HEK293 (cell line): ENCODE measurements around the gene TMEM185A.

Source experiments
- CTCF ChIA-PET: fragments of 350-600 bp; formaldehyde crosslinking; extraction: SDS; loops from one replicate; lab custom pipeline; 2021; ENCODE audit warnings: antibody characterized with exemption; lab: Yijun Ruan, JAX
- POLR2A ChIA-PET: fragments of 300-600 bp; formaldehyde crosslinking; extraction: SDS; loops from one replicate; lab custom pipeline; 2020; ENCODE audit warnings: antibody characterized with exemption, inconsistent platforms; lab: Yijun Ruan, JAX
- H3K27ac ChIP-seq: fragments of 200-500 bp; sonication (Bioruptor generic); 2 replicates; pipeline ENCODE4 v1.5.1; 2014; ENCODE audit warnings: low read depth, low read length, control low read depth, inconsistent platforms; ENCODE audit errors: extremely low read depth
- H3K36me3 ChIP-seq, 2 experiments: fragments of 200-500 bp in 1 of 2; sonication (Bioruptor generic) in 1 of 2; 1 replicate in 1 of 2; 2 replicates in 1 of 2; pipeline ENCODE4 v1.5.1; 2014 to 2017; ENCODE audit warnings: inconsistent platforms in 2 of 2, low read length in 2 of 2; ENCODE audit not compliant: control insufficient read depth in 2 of 2, insufficient read depth in 1 of 2
- H3K4me1 ChIP-seq: fragments of 200-500 bp; sonication (Bioruptor generic); 2 replicates; pipeline ENCODE4 v1.5.1; 2014; ENCODE audit warnings: mild to moderate bottlenecking, low read length, inconsistent platforms; ENCODE audit not compliant: control insufficient read depth, insufficient read depth
- H3K4me3 ChIP-seq: 2 replicates; pipeline ENCODE4 v1.5.1; 2011; ENCODE audit warnings: low read depth, mild to moderate bottlenecking, control low read depth, low read length, moderate library complexity
- H3K9me3 ChIP-seq: fragments of 200-500 bp; sonication (Bioruptor generic); 2 replicates; pipeline ENCODE4 v1.5.1; 2014; ENCODE audit warnings: low read depth, low read length, inconsistent platforms; ENCODE audit not compliant: control insufficient read depth, insufficient read depth
- GLI4 ChIP-seq: fragments of 450-650 bp; formaldehyde crosslinking; IDR thresholded peaks from 2 replicates; pipeline ENCODE4 v1.5.1; 2016; ENCODE audit warnings: missing biosample characterization, missing genetic modification characterization
- KLF8 ChIP-seq: fragments of 450-650 bp; formaldehyde crosslinking; IDR thresholded peaks from 2 replicates; pipeline ENCODE4 v1.5.1; 2016; ENCODE audit warnings: missing biosample characterization, missing genetic modification characterization
- KLF9 ChIP-seq: fragments of 450-650 bp; formaldehyde crosslinking; IDR thresholded peaks from 2 replicates; pipeline ENCODE4 v1.5.1; 2016; ENCODE audit warnings: missing biosample characterization, missing genetic modification characterization, low read depth
- MEIS1 ChIP-seq: sonication (generic); formaldehyde crosslinking; IDR thresholded peaks from 2 replicates; pipeline ENCODE4 v1.8.1; 2022; ENCODE audit warnings: missing genetic modification reagents, mild to moderate bottlenecking, borderline replicate concordance
- YY2 ChIP-seq: fragments of 450-650 bp; formaldehyde crosslinking; IDR thresholded peaks from 2 replicates; pipeline ENCODE4 v1.5.1; 2016; ENCODE audit warnings: missing biosample characterization, missing genetic modification characterization
- ZBTB7A ChIP-seq: fragments of 450-650 bp; formaldehyde crosslinking; IDR thresholded peaks from 2 replicates; pipeline ENCODE4 v1.5.1; 2016; ENCODE audit warnings: low read depth, missing biosample characterization, missing genetic modification characterization
- ZFP41 ChIP-seq: fragments of 450-650 bp; formaldehyde crosslinking; IDR thresholded peaks from 2 replicates; pipeline ENCODE4 v1.5.1; 2016; ENCODE audit warnings: missing biosample characterization, missing genetic modification characterization, borderline replicate concordance
- ZNF211 ChIP-seq: fragments of 450-650 bp; formaldehyde crosslinking; IDR thresholded peaks from 2 replicates; pipeline ENCODE4 v1.5.1; 2016; ENCODE audit warnings: low read depth, missing biosample characterization, missing genetic modification characterization
- ZNF292 ChIP-seq: fragments of 450-650 bp; formaldehyde crosslinking; IDR thresholded peaks from 2 replicates; pipeline ENCODE4 v1.5.1; 2016; ENCODE audit warnings: low read depth, missing biosample characterization, missing genetic modification characterization, borderline replicate concordance
- ZNF324 ChIP-seq: fragments of 450-650 bp; formaldehyde crosslinking; IDR thresholded peaks from 2 replicates; pipeline ENCODE4 v1.5.1; 2016; ENCODE audit warnings: missing biosample characterization, missing genetic modification characterization
- ZNF335 ChIP-seq: fragments of 450-650 bp; formaldehyde crosslinking; conservative IDR thresholded peaks from 2 replicates; pipeline ENCODE4 v1.5.1; 2016; ENCODE audit warnings: missing biosample characterization, missing genetic modification characterization
- ZNF354C ChIP-seq: fragments of 450-650 bp; formaldehyde crosslinking; IDR thresholded peaks from 2 replicates; pipeline ENCODE4 v1.5.1; 2016; ENCODE audit warnings: missing biosample characterization, missing genetic modification characterization, low read depth, borderline replicate concordance
- ZNF404 ChIP-seq: fragments of 450-650 bp; formaldehyde crosslinking; IDR thresholded peaks from 2 replicates; pipeline ENCODE4 v1.5.1; 2017; ENCODE audit warnings: missing biosample characterization, missing genetic modification characterization
- ZNF48 ChIP-seq: fragments of 450-650 bp; formaldehyde crosslinking; IDR thresholded peaks from 2 replicates; pipeline ENCODE4 v1.5.1; 2016; ENCODE audit warnings: missing biosample characterization, missing genetic modification characterization
- ZNF514 ChIP-seq: fragments of 450-650 bp; formaldehyde crosslinking; IDR thresholded peaks from 2 replicates; pipeline ENCODE4 v1.5.1; 2016; ENCODE audit warnings: missing biosample characterization, missing genetic modification characterization
- ZNF521 ChIP-seq: fragments of 450-650 bp; formaldehyde crosslinking; IDR thresholded peaks from 2 replicates; pipeline ENCODE4 v1.5.1; 2017; ENCODE audit warnings: missing biosample characterization, mild to moderate bottlenecking, missing genetic modification characterization
- ZNF544 ChIP-seq: fragments of 450-650 bp; formaldehyde crosslinking; IDR thresholded peaks from 2 replicates; pipeline ENCODE4 v1.5.0; 2017; ENCODE audit warnings: missing biosample characterization, missing genetic modification characterization
- ZNF837 ChIP-seq: fragments of 450-650 bp; formaldehyde crosslinking; IDR thresholded peaks from 2 replicates; pipeline ENCODE4 v1.5.1; 2016; ENCODE audit warnings: missing biosample characterization, missing genetic modification characterization
- TF ChIP-seq, protein P1 (sequence below): fragments of 450-650 bp; formaldehyde crosslinking; IDR thresholded peaks from 2 replicates; pipeline ENCODE4 v1.5.1; 2017; ENCODE audit warnings: missing biosample characterization, missing genetic modification characterization
- TF ChIP-seq, protein P2 (sequence below): fragments of 450-650 bp; formaldehyde crosslinking; IDR thresholded peaks from 2 replicates; pipeline ENCODE4 v1.5.1; 2016; ENCODE audit warnings: missing biosample characterization, missing genetic modification characterization
- TF ChIP-seq, protein P3 (sequence below): fragments of 450-650 bp; IDR thresholded peaks from 2 replicates; pipeline ENCODE4 v1.5.1; 2018; ENCODE audit warnings: missing biosample characterization, mild to moderate bottlenecking, missing genetic modification characterization
- TF ChIP-seq, protein P4 (sequence below): fragments of 450-650 bp; formaldehyde crosslinking; IDR thresholded peaks from 2 replicates; pipeline ENCODE4 v1.5.1; 2017; ENCODE audit warnings: missing biosample characterization, mild to moderate bottlenecking, missing genetic modification characterization, moderate library complexity
- TF ChIP-seq, protein P5 (sequence below): fragments of 450-650 bp; formaldehyde crosslinking; IDR thresholded peaks from 2 replicates; pipeline ENCODE4 v1.5.1; 2016; ENCODE audit warnings: missing biosample characterization, missing genetic modification characterization

The TMEM185A gene

DNA sequence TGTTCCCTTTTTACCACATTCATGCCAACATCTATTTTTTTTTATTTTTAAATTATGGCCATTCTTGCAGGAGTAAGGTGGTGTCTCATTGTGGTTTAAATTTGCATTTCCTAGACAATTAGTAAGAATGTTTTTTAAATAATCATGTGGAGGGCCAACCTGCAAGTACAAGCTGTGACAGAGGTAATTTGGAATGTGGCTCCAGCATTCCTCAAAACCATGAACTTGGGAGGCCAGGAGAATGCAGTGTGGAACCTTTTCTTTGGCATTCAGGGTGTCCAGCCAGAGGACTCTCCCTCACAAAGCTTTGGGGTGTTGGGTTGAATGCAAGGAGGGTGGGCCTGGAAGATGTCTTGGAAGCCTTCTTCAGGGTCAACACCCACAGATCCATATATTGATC, 7.3 kb upstream of the TMEM185A start:
- TF ChIP-seq KLF9 (tag by site-specific recombination) (no peak), MEIS1 (no peak), ZNF354C (no peak), ZNF211 (tag by site-specific recombination) (no peak), ZNF837 (tag by site-specific recombination) (no peak), YY2 (tag by site-specific recombination) (no peak), KLF8 (tag by site-specific recombination) (no peak), ZBTB7A (tag by site-specific recombination) (no peak), ZNF48 (tag by site-specific recombination) (no peak), ZNF292 (tag by site-specific recombination) (no peak), ZNF514 (tag by site-specific recombination) (no peak)
- TF ChIP-seq, protein P1, sequence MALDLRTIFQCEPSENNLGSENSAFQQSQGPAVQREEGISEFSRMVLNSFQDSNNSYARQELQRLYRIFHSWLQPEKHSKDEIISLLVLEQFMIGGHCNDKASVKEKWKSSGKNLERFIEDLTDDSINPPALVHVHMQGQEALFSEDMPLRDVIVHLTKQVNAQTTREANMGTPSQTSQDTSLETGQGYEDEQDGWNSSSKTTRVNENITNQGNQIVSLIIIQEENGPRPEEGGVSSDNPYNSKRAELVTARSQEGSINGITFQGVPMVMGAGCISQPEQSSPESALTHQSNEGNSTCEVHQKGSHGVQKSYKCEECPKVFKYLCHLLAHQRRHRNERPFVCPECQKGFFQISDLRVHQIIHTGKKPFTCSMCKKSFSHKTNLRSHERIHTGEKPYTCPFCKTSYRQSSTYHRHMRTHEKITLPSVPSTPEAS = no peak
- TF ChIP-seq, protein P2, sequence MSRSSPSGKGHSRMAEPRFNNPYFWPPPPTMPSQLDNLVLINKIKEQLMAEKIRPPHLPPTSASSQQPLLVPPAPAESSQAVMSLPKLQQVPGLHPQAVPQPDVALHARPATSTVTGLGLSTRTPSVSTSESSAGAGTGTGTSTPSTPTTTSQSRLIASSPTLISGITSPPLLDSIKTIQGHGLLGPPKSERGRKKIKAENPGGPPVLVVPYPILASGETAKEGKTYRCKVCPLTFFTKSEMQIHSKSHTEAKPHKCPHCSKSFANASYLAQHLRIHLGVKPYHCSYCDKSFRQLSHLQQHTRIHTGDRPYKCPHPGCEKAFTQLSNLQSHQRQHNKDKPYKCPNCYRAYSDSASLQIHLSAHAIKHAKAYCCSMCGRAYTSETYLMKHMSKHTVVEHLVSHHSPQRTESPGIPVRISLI (tag by site-specific recombination) = no peak
- TF ChIP-seq, protein P3, sequence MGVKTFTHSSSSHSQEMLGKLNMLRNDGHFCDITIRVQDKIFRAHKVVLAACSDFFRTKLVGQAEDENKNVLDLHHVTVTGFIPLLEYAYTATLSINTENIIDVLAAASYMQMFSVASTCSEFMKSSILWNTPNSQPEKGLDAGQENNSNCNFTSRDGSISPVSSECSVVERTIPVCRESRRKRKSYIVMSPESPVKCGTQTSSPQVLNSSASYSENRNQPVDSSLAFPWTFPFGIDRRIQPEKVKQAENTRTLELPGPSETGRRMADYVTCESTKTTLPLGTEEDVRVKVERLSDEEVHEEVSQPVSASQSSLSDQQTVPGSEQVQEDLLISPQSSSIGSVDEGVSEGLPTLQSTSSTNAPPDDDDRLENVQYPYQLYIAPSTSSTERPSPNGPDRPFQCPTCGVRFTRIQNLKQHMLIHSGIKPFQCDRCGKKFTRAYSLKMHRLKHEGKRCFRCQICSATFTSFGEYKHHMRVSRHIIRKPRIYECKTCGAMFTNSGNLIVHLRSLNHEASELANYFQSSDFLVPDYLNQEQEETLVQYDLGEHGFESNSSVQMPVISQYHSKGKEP (tag by site-specific recombination) = no peak
- H3K4me3 ChIP-seq = no peak overlapping the region
- no peaks in the 10 kb centered on the region for H3K36me3 ChIP-seq
- ChIA-PET CTCF (interaction anchor here (0.6 kb wide), 1 partner anchor 10 kb away, joined by 3 read pairs; no protein-coding TSS in a partner anchor), POLR2A (no interaction called here)
- H3K27ac ChIP-seq = no peak overlapping the region
- no peaks in the 10 kb centered on the region for H3K9me3 ChIP-seq
- H3K4me1 ChIP-seq = no peaks in the 10 kb centered on the region

DNA sequence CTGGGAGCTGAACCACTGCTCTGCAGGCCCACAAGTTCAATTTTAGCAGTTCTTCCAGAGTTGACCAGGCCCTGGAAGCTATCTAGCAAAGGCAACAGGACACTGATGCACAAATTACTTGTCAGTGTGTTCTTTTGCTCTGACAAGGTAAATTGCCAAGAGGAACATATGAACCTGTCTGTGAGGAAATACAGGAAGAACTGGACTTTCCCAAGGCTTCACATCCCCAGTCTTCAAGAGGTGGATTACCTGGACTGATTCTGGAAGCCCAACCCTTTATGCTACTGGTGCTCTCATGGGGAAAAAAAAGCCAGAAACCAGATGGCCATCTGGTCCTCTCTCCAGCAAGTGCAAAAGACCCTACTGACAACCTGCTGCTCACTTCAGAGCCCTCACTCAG, 1.9 kb upstream of the TMEM185A start:
- Histone ChIP-seq H3K9me3 (no peaks in the 10 kb centered on the region), H3K27ac (no peak overlapping the region), H3K4me3 (no peak overlapping the region), H3K4me1 (no peaks in the 10 kb centered on the region; the same call in 1 of the 2 replicates), H3K36me3 (no peaks in the 10 kb centered on the region)
- ChIA-PET CTCF (interaction anchor here (0.7 kb wide), 1 partner anchor 1176 kb away, joined by 3 read pairs; no protein-coding TSS in a partner anchor), POLR2A (no interaction called here)
- TF ChIP-seq, protein P4, sequence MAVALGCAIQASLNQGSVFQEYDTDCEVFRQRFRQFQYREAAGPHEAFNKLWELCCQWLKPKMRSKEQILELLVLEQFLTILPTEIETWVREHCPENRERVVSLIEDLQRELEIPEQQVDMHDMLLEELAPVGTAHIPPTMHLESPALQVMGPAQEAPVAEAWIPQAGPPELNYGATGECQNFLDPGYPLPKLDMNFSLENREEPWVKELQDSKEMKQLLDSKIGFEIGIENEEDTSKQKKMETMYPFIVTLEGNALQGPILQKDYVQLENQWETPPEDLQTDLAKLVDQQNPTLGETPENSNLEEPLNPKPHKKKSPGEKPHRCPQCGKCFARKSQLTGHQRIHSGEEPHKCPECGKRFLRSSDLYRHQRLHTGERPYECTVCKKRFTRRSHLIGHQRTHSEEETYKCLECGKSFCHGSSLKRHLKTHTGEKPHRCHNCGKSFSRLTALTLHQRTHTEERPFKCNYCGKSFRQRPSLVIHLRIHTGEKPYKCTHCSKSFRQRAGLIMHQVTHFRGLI = 0 out of 2 replicates have a peak, but pooled peaks have one; percentile 22
- no peak for TF ChIP-seq GLI4
- no peak for TF ChIP-seq ZNF521

DNA sequence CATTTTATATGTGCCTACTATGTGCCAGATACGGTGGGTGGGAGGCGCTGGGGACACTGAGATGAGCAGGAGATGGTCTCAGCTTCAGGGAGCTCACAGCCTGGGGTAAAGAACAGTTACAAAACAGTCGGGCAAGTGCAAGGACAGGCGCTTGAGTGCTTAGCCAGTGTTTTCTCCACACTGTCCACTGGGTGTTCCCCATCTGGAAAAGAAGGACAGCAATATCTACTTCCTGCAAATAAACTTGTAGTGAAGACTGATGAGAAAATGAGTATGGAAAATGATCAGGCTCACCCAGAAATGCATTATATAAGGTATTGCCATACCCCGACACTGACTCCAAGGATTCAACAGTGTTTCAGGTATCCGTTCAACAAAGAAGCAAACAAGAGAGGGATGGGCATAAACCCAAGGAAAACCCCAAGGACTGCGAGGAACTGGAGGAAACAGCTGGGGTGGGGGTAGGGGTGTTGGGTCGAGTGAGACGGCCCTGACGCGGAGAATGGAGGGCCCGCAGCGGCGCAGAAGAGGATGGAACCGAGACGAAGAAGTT, 835 bp downstream of the TMEM185A start:
- POLR2A ChIA-PET = no interaction called here
- CTCF ChIA-PET = interaction anchor here (0.6 kb wide), 1 partner anchor 118 kb away, joined by 5 read pairs; no protein-coding TSS in a partner anchor
- Histone ChIP-seq H3K9me3 (no peaks in the 10 kb centered on the region), H3K4me1 (no peaks in the 10 kb centered on the region; the same call in 1 of the 2 replicates), H3K36me3 (no peaks in the 10 kb centered on the region), H3K27ac (peak overlapping the region; percentile 74; the same call in 1 of the 2 replicates), H3K4me3 (peak overlapping the region; percentile 70)
- no peak for TF ChIP-seq ZNF544 (tag by site-specific recombination)
- TF ChIP-seq, protein P5, sequence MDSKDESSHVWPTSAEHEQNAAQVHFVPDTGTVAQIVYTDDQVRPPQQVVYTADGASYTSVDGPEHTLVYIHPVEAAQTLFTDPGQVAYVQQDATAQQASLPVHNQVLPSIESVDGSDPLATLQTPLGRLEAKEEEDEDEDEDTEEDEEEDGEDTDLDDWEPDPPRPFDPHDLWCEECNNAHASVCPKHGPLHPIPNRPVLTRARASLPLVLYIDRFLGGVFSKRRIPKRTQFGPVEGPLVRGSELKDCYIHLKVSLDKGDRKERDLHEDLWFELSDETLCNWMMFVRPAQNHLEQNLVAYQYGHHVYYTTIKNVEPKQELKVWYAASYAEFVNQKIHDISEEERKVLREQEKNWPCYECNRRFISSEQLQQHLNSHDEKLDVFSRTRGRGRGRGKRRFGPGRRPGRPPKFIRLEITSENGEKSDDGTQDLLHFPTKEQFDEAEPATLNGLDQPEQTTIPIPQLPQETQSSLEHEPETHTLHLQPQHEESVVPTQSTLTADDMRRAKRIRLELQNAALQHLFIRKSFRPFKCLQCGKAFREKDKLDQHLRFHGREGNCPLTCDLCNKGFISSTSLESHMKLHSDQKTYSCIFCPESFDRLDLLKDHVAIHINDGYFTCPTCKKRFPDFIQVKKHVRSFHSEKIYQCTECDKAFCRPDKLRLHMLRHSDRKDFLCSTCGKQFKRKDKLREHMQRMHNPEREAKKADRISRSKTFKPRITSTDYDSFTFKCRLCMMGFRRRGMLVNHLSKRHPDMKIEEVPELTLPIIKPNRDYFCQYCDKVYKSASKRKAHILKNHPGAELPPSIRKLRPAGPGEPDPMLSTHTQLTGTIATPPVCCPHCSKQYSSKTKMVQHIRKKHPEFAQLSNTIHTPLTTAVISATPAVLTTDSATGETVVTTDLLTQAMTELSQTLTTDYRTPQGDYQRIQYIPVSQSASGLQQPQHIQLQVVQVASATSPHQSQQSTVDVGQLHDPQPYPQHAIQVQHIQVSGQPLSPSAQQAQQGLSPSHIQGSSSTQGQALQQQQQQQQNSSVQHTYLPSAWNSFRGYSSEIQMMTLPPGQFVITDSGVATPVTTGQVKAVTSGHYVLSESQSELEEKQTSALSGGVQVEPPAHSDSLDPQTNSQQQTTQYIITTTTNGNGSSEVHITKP (tag by site-specific recombination) = 0 out of 2 replicates have a peak, but pooled peaks have one; percentile 23
- no peak for TF ChIP-seq ZBTB7A (tag by site-specific recombination)
- no peak for TF ChIP-seq ZFP41 (tag by site-specific recombination)
- TF ChIP-seq ZNF335 (tag by site-specific recombination) = peak; percentile 63
- no peak for TF ChIP-seq ZNF324 (tag by site-specific recombination)
- TF ChIP-seq ZNF404 (tag by site-specific recombination) = no peak
